Mononuclear cell (primary cell): ENCODE data around the gene SUSD5. TPM values are rescaled to one million over a fixed set of nuclear protein-coding genes. Genes with fewer than 3 reads are reported as not detected.
"Not testable (repeated sequence)": the region's sequence is repeated elsewhere in the genome, so short reads cannot be mapped to it uniquely, and the experiment has no call there.

ENCODE experiments used
- H3K27me3 ChIP-seq: 2 replicates; pipeline ENCODE4 v1.6.0; 2011; ENCODE audit warnings: low read length, control low read depth; ENCODE audit not compliant: insufficient read depth
- H3K4me1 ChIP-seq: 2 replicates; pipeline ENCODE4 v1.5.1; 2011; ENCODE audit warnings: mild to moderate bottlenecking, low read length, control low read depth; ENCODE audit not compliant: insufficient read depth
- H3K4me3 ChIP-seq: 2 replicates; pipeline ENCODE4 v1.5.1; 2011; ENCODE audit warnings: mild to moderate bottlenecking, low read length, moderate library complexity
- H3K9me3 ChIP-seq: 2 replicates; pipeline ENCODE4 v1.5.1; 2011; ENCODE audit warnings: low read depth, mild to moderate bottlenecking, control low read depth, low read length
- total RNA-seq: library from RNA; depleted of rRNA; stranded (reverse); fragments of >200 nt; gene quantifications from one replicate; pipeline ENCODE4 v1.2.3, GENCODE V29; 2012

Gene SUSD5
- total RNA-seq, 1 donor = under 0.01 TPM

- no peak overlapping the region for H3K4me3 ChIP-seq
- no peaks in the 10 kb centered on the region for H3K9me3 ChIP-seq
- no peaks in the 10 kb centered on the region for H3K27me3 ChIP-seq
- H3K4me1 ChIP-seq = peaks cover 17% of the 10 kb centered on the region
Measured at GRCh38 chr3:33152363-33153360, 65.9 kb downstream of the SUSD5 start.

GRCh38 chr3:33149342-33149741 lies 69.3 kb downstream of the SUSD5 start:
- Histone ChIP-seq H3K4me1 (peaks cover 17% of the 10 kb centered on the region), H3K9me3 (no peaks in the 10 kb centered on the region), H3K27me3 (no peaks in the 10 kb centered on the region), H3K4me3 (no peak overlapping the region)

- H3K4me1 ChIP-seq = peaks cover 17% of the 10 kb centered on the region
- H3K9me3 ChIP-seq = no peaks in the 10 kb centered on the region
- no peaks in the 10 kb centered on the region for H3K27me3 ChIP-seq
- no peak overlapping the region for H3K4me3 ChIP-seq
Measured at GRCh38 chr3:33146791-33147445, 71.7 kb downstream of the SUSD5 start.

- no peaks in the 10 kb centered on the region for H3K9me3 ChIP-seq
- no peak overlapping the region for H3K4me3 ChIP-seq
- H3K4me1 ChIP-seq = peaks cover 17% of the 10 kb centered on the region
- no peaks in the 10 kb centered on the region for H3K27me3 ChIP-seq
Measured at GRCh38 chr3:33145901-33146580, 72.6 kb downstream of the SUSD5 start.

GRCh38 chr3:33145221-33145900 lies 73.2 kb downstream of the SUSD5 start:
- H3K4me3 ChIP-seq = no peak overlapping the region

GRCh38 chr3:33144433-33144832 lies 74.2 kb downstream of the SUSD5 start:
- H3K27me3 ChIP-seq = no peaks in the 10 kb centered on the region
- peaks cover 11% of the 10 kb centered on the region for H3K4me1 ChIP-seq
- H3K9me3 ChIP-seq = no peaks in the 10 kb centered on the region
- no peak overlapping the region for H3K4me3 ChIP-seq

More at GRCh38 chr3:33145221-33145900, 73.2 kb downstream of the SUSD5 start:
- Histone ChIP-seq H3K27me3 (no peaks in the 10 kb centered on the region), H3K9me3 (no peaks in the 10 kb centered on the region), H3K4me1 (peaks cover 17% of the 10 kb centered on the region)

GRCh38 chr3:33141006-33141405 lies 77.6 kb downstream of the SUSD5 start:
- Histone ChIP-seq H3K4me1 (no peaks in the 10 kb centered on the region), H3K27me3 (no peaks in the 10 kb centered on the region), H3K4me3 (no peak overlapping the region), H3K9me3 (no peaks in the 10 kb centered on the region)

GRCh38 chr3:33139996-33140395 lies 78.6 kb downstream of the SUSD5 start:
- Histone ChIP-seq H3K27me3 (no peaks in the 10 kb centered on the region), H3K9me3 (no peaks in the 10 kb centered on the region), H3K4me3 (no peak overlapping the region), H3K4me1 (no peaks in the 10 kb centered on the region)

- not testable (repeated sequence) for H3K4me1 ChIP-seq, H3K27me3 ChIP-seq, H3K4me3 ChIP-seq, H3K9me3 ChIP-seq
Measured at GRCh38 chr3:33139006-33139623, 79.5 kb downstream of the SUSD5 start.

GRCh38 chr3:33137691-33138090 lies 80.9 kb downstream of the SUSD5 start:
- H3K4me3 ChIP-seq = no peak overlapping the region
- H3K9me3 ChIP-seq = no peaks in the 10 kb centered on the region
- no peaks in the 10 kb centered on the region for H3K4me1 ChIP-seq
- H3K27me3 ChIP-seq = no peaks in the 10 kb centered on the region

- H3K9me3 ChIP-seq = no peaks in the 10 kb centered on the region
- no peaks in the 10 kb centered on the region for H3K27me3 ChIP-seq
- H3K4me1 ChIP-seq = no peaks in the 10 kb centered on the region
- H3K4me3 ChIP-seq = no peak overlapping the region
Measured at GRCh38 chr3:33134026-33134625, 84.5 kb downstream of the SUSD5 start.

- Histone ChIP-seq H3K4me3 (no peak overlapping the region), H3K27me3 (no peaks in the 10 kb centered on the region), H3K4me1 (no peaks in the 10 kb centered on the region), H3K9me3 (no peaks in the 10 kb centered on the region)
Measured at GRCh38 chr3:33132019-33132360, 86.6 kb downstream of the SUSD5 start.

GRCh38 chr3:33131331-33132018 lies 87.1 kb downstream of the SUSD5 start:
- no peaks in the 10 kb centered on the region for H3K4me1 ChIP-seq

GRCh38 chr3:33130144-33130543 lies 88.5 kb downstream of the SUSD5 start:
- Histone ChIP-seq H3K4me3 (no peak overlapping the region), H3K4me1 (no peaks in the 10 kb centered on the region), H3K27me3 (no peaks in the 10 kb centered on the region), H3K9me3 (no peaks in the 10 kb centered on the region)

More at GRCh38 chr3:33131331-33132018, 87.1 kb downstream of the SUSD5 start:
- H3K4me3 ChIP-seq = no peak overlapping the region
- H3K27me3 ChIP-seq = no peaks in the 10 kb centered on the region
- no peaks in the 10 kb centered on the region for H3K9me3 ChIP-seq
